Mucosa of descending colon (tissue), 3 donors: ENCODE results near the gene CHIT1. TPM values are rescaled to one million over a fixed set of nuclear protein-coding genes. Genes with fewer than 3 reads are reported as not detected.

ENCODE experiments used
- ATAC-seq: fragments of 200-7000 bp; cut with Tn5 transposase; one replicate; pipeline ENCODE4 v1.9.1; 2020; ENCODE audit warnings: mild to moderate bottlenecking, moderate library complexity
- DNase-seq, 3 donors: peaks; one replicate each; pipeline ENCODE4 v3.0.0-alpha.2; 2020
- H3K36me3 ChIP-seq: fragments of 200-600 bp; one replicate; pipeline ENCODE4 v1.8.0; 2021; ENCODE audit warnings: low read depth, mild to moderate bottlenecking
- H3K4me1 ChIP-seq: fragments of 200-600 bp; one replicate; pipeline ENCODE4 v1.8.0; 2021; ENCODE audit warnings: low read depth, mild to moderate bottlenecking
- H3K4me3 ChIP-seq: fragments of 200-600 bp; one replicate; pipeline ENCODE4 v1.8.0; 2021; ENCODE audit warnings: mild to moderate bottlenecking
- H3K9me3 ChIP-seq: fragments of 200-600 bp; one replicate; pipeline ENCODE4 v1.8.0; 2021; ENCODE audit warnings: mild to moderate bottlenecking
- CTCF ChIP-seq: fragments of 200-600 bp; IDR thresholded peaks from one replicate; pipeline ENCODE4 v1.8.0; 2022; ENCODE audit warnings: antibody characterized with exemption, mild to moderate bottlenecking
- intact Hi-C, 2 donors: fragments of 100-400 bp; cut with DNase I in 1 of 2; cut with micrococcal nuclease in 1 of 2; formaldehyde crosslinking; loops; one replicate each; pipeline versions ENCODE4 v1.11.0 to v1.11.1; 2022; cut with DNase I, micrococcal nuclease
- total RNA-seq, 3 donors: library from RNA; stranded (reverse); fragmentation: NEBNext Ultra II Directional in 2 of 3; extraction: Animal tissue kit (Norgen Biotek cat#: 25700) in 2 of 3; gene quantifications; one replicate each; pipeline versions ENCODE4 v1.2.1 to v1.2.4, GENCODE V29; 2021 to 2023
- donor health status: DM: no; HTN: no; CAD: no; lungs with moderate emphysema.
- donor health status: DM: no; HTN: no; CAD: no.
- donor health status: DM: no; HTN: yes; CAD: no.

CHIT1 gene
- total RNA-seq, 3 donors from 2014 or later: 0.13 to 0.96 TPM; not detected in 1

- Histone ChIP-seq H3K4me3 (no peak overlapping the region), H3K4me1 (no peaks in the 10 kb centered on the region), H3K36me3 (no peaks in the 10 kb centered on the region), H3K9me3 (no peaks in the 10 kb centered on the region)
- DNase-seq: no peak
- peak; percentile 13 for ATAC-seq
- no peak for TF ChIP-seq CTCF
- intact Hi-C loops: loop anchor here (5.0 kb wide), 2 partner anchors 100 to 175 kb away; no protein-coding TSS in a partner anchor
These were observed 11.8 kb downstream of the CHIT1 start for GRCh38 chr1:203217668-203218067.

- no peak overlapping the region for H3K4me3 ChIP-seq
- TF ChIP-seq CTCF: no peak
- ATAC-seq (peak; percentile 41), DNase-seq (no peak)
- no peaks in the 10 kb centered on the region for H3K4me1 ChIP-seq
- no peaks in the 10 kb centered on the region for H3K36me3 ChIP-seq
- intact Hi-C loops: loop anchor here (5.0 kb wide), 2 partner anchors 100 to 175 kb away; no protein-coding TSS in a partner anchor
- H3K9me3 ChIP-seq: no peaks in the 10 kb centered on the region
These were observed 12.3 kb downstream of the CHIT1 start for GRCh38 chr1:203217139-203217655.

GRCh38 chr1:203216274-203217138 is 13.0 kb downstream of the CHIT1 start:
- DNase-seq (peak in 1 of 3 donors; percentile 73), ATAC-seq (peak; percentile 72)
- Histone ChIP-seq H3K9me3 (no peaks in the 10 kb centered on the region), H3K36me3 (no peaks in the 10 kb centered on the region), H3K4me1 (no peaks in the 10 kb centered on the region), H3K4me3 (no peak overlapping the region)
- peak; percentile 66 for TF ChIP-seq CTCF
- intact Hi-C loops: loop anchor here (5.0 kb wide), 2 partner anchors 99 to 174 kb away; no protein-coding TSS in a partner anchor

GRCh38 chr1:203215573-203215972 is 13.9 kb downstream of the CHIT1 start:
- Histone ChIP-seq H3K36me3 (no peaks in the 10 kb centered on the region), H3K4me3 (no peak overlapping the region), H3K9me3 (no peaks in the 10 kb centered on the region), H3K4me1 (no peaks in the 10 kb centered on the region)
- intact Hi-C loops: loop anchor here (5.0 kb wide), 2 partner anchors 98 to 173 kb away; no protein-coding TSS in a partner anchor
- DNase-seq (no peak), ATAC-seq (no peak)
- no peak for TF ChIP-seq CTCF

- intact Hi-C loops: loop anchor here (5.0 kb wide), 2 partner anchors 98 to 173 kb away; no protein-coding TSS in a partner anchor
- no peak for ATAC-seq
- DNase-seq: no peak
- H3K36me3 ChIP-seq: no peaks in the 10 kb centered on the region
- H3K9me3 ChIP-seq: no peaks in the 10 kb centered on the region
- no peaks in the 10 kb centered on the region for H3K4me1 ChIP-seq
- H3K4me3 ChIP-seq: no peak overlapping the region
- TF ChIP-seq CTCF: no peak
These were observed 14.6 kb downstream of the CHIT1 start for GRCh38 chr1:203214871-203215270.
